Ovary (tissue), 3 donors: ENCODE data around the gene NFIB.

Experiments
- CTCF ChIP-seq, 3 donors: fragments of 450-650 bp in 2 of 3; fragments of 200-600 bp in 1 of 3; IDR thresholded peaks; one replicate each; pipeline versions ENCODE4 v1.5.1 to v1.8.0; 2016 to 2022; ENCODE audit warnings: antibody characterized with exemption in 3 of 3, mild to moderate bottlenecking in 1 of 3
- EP300 ChIP-seq: sonication (generic); formaldehyde crosslinking; IDR thresholded peaks from one replicate; pipeline ENCODE4 v1.6.1; 2017; ENCODE audit warnings: antibody characterized with exemption
- POLR2A ChIP-seq: fragments of 450-650 bp; IDR thresholded peaks from one replicate; pipeline ENCODE4 v1.6.1; 2017; ENCODE audit warnings: antibody characterized with exemption, mild to moderate bottlenecking, moderate library complexity
- donor health status: DM: no; HTN: no; CAD: no.

GRCh38 chr9:14205463-14205862 lies 108.5 kb downstream of the NFIB start:
- TF ChIP-seq CTCF (IDR thresholded peaks at IDR 0.05) (no peak), EP300 (no peak), POLR2A (no peak)
